HEK293T (cell line): ENCODE data around the gene CASZ1.

ENCODE experiments used
- BHLHE40 ChIP-seq: fragments of 450-650 bp; IDR thresholded peaks from 2 replicates; pipeline ENCODE4 v1.6.1; 2016; ENCODE audit warnings: mild to moderate bottlenecking, moderate library complexity, borderline replicate concordance
- CTBP1 ChIP-seq: fragments of 450-650 bp; IDR thresholded peaks from 2 replicates; pipeline ENCODE4 v1.6.1; 2016; ENCODE audit warnings: borderline replicate concordance
- SP1 ChIP-seq: fragments of 450-650 bp; IDR thresholded peaks from 2 replicates; pipeline ENCODE4 v1.6.1; 2017
- SUZ12 ChIP-seq: fragments of 450-650 bp; IDR thresholded peaks from 2 replicates; pipeline ENCODE4 v1.6.1; 2016; ENCODE audit warnings: mild to moderate bottlenecking
- TARDBP ChIP-seq: fragments of 450-650 bp; IDR thresholded peaks from 2 replicates; pipeline ENCODE4 v1.6.1; 2016

GRCh38 chr1:10813799-10814198 lies 17.4 kb upstream of the CASZ1 start:
- TF ChIP-seq SP1 (no peak), SUZ12 (no peak), CTBP1 (no peak), TARDBP (no peak), BHLHE40 (no peak)
